ENCODE measurements around the gene MYADML2.
A peak's percentile ranks its signal among the peaks of the same experiment; 100 is the strongest.

The MYADML2 gene

GRCh38 chr17:81932333-81932983, 14.6 kb downstream of the MYADML2 start:
- Histone ChIP-seq H3K4me1 (ENCODE audit: insufficient read depth, low read length) (peaks cover 10% of the 10 kb centered on the region), H3K9me3 (ENCODE audit: low read length) (no peaks in the 10 kb centered on the region), H2AFZ (ENCODE audit: low read depth, low read length) (no peak overlapping the region), H3K36me3 (ENCODE audit: insufficient read depth, low read length) (peaks cover 3% of the 10 kb centered on the region), H3K27me3 (ENCODE audit: insufficient read depth, low read length) (no peaks in the 10 kb centered on the region), H3K4me3 (ENCODE audit: low read length) (no peak overlapping the region)

DNA sequence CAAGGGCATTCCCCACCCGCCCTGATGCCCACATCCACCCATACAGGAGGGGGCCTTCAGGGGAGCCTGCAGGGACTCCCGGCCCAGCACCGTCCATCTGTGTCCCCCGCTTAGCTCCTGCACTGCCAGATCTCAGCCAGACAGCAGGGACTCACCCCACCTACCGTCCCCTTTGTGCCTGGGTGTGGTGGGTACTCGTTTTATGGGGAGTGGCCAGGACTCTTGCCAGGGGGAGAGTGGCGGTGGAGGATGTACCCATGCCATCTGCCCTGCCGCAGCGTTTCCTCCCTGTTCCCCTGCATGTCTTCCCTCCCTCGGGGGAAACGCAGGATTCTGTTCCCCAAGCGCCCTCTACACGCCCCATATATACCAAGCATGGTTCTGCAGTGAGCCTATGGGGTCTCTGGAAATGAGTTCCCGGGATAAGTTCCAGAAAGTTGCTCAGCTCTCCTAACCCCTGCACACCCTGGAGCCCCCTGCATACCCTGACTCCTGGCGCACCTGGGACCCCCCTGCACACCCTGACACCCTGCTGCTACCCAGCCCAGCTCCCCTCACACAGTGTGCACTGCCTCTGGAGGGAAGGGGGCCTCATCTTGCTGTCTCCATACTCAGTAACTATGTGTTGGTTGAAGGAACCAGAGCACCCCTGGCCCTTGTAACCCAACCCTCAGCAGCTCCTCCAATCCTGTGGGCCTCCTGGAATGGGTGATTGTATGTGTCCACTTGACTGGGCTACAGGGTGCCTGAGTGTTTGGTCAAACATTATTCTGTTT, 15.3 kb downstream of the MYADML2 start:
- no peak overlapping the region for H2AFZ ChIP-seq (ENCODE audit: low read depth, low read length)
- H3K4me3 ChIP-seq (ENCODE audit: low read length) = no peak overlapping the region
- no peaks in the 10 kb centered on the region for H3K9me3 ChIP-seq (ENCODE audit: low read length)
- peaks cover 9% of the 10 kb centered on the region for H3K4me1 ChIP-seq (ENCODE audit: insufficient read depth, low read length)
- H3K36me3 ChIP-seq (ENCODE audit: insufficient read depth, low read length) = peaks cover 3% of the 10 kb centered on the region
- H3K27me3 ChIP-seq (ENCODE audit: insufficient read depth, low read length) = no peaks in the 10 kb centered on the region

- no peak overlapping the region for H3K4me3 ChIP-seq (ENCODE audit: low read length)
Observed at GRCh38 chr17:81931189-81931556, 15.9 kb downstream of the MYADML2 start.

DNA sequence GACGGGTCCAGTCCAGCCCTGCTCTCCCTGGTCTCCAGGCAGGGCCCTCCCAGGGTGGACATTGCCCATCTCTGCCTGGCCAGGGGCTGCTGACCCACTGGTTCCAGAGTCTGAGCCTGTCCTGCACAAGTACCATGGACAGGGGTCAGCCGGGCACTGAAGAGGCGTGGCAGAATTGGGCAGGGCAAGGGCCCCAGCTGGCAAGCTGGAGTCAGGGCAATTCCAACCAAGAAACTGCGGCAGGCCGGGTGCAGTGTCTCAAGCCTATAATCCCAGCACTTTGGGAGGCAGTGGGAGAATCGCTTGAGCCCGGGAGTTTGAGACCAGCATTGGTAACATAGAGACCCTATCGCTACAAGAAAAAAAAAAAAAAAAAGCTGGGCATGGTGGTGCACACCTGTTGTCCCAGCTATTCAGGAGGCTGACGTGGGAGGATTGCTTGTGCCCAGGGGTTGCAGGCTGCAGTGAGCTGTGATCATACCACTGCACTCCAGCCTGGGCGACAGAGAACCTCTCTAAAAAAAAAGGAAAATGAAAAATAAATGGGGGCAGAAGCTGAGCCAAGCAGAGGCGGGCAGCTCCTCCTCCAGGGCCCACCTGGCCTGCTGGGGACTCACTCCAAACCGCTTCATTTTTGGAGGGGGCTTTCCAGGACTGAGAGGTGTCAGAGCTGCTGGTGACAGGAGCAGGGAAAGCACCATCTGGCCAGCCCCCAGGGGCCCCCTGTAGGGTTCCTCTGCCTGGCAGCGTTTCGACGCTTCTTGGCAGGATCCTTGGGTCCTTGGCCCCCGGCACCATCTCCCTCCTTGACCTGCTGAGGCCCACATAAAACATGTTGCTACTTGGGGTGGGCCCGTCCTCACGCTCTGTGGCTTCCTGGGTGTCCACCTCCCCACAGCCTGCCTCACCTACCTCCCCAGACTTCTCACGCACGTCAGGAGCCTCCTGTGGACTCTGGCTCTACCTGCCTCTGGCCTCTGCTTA, 16.6 kb downstream of the MYADML2 start:
- no peaks in the 10 kb centered on the region for H3K27me3 ChIP-seq (ENCODE audit: insufficient read depth, low read length)
- peaks cover 3% of the 10 kb centered on the region for H3K36me3 ChIP-seq (ENCODE audit: insufficient read depth, low read length)
- H2AFZ ChIP-seq (ENCODE audit: low read depth, low read length) = no peak overlapping the region

More at GRCh38 chr17:81931189-81931556, 15.9 kb downstream of the MYADML2 start:
- Histone ChIP-seq H2AFZ (ENCODE audit: low read depth, low read length) (no peak overlapping the region), H3K27me3 (ENCODE audit: insufficient read depth, low read length) (no peaks in the 10 kb centered on the region), H3K9me3 (ENCODE audit: low read length) (no peaks in the 10 kb centered on the region), H3K36me3 (ENCODE audit: insufficient read depth, low read length) (peaks cover 3% of the 10 kb centered on the region), H3K4me1 (ENCODE audit: insufficient read depth, low read length) (peaks cover 8% of the 10 kb centered on the region)

DNA sequence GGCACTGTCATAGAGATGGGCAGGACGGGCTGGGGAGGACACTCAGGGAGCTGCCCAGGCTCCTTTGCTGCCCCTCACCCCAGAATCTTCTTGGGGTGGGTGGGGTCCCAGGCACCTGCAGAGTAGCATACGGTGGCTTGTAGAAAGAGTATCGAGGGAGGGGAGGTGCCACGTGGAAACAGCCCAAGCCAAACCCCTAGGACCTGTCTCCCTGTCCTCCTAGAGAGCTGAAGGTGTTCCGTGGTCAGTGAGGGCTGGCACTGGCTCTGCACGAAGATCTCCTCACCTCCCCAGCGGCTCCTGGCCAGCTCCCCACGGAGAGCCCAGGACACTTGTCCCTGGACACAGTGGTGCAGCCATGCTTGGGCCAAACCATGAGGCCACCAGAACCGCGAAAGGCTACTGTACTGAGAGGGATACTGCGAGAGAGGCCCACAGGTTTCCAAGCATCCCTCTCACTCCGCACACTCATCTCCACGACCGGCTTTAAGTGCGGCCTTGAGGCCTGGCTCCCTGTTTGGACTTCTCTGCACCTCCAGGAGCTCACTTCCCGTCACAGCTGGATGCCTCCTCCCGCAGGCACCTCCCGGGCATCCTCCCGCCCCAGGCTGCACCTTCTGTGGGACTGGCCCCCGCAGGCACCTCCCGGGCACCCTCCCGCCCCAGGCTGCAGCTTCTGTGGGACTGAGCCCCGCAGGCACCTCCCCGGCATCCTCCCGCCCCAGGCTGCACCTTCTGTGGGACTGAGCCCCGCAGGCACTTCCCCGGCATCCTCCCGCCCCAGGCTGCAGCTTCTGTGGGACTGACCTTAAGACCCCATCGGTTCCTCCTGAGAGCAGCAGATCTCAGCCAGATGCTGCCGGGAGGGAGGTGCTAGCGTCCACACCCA, 17.5 kb downstream of the MYADML2 start:
- Histone ChIP-seq H3K36me3 (ENCODE audit: insufficient read depth, low read length) (peaks cover 3% of the 10 kb centered on the region), H3K4me3 (ENCODE audit: low read length) (no peak overlapping the region), H3K9me3 (ENCODE audit: low read length) (no peaks in the 10 kb centered on the region), H3K27me3 (ENCODE audit: insufficient read depth, low read length) (no peaks in the 10 kb centered on the region), H3K4me1 (ENCODE audit: insufficient read depth, low read length) (peaks cover 20% of the 10 kb centered on the region), H2AFZ (ENCODE audit: low read depth, low read length) (no peak overlapping the region)

More for the DNA sequence above, 16.6 kb downstream of the MYADML2 start:
- Histone ChIP-seq H3K9me3 (ENCODE audit: low read length) (no peaks in the 10 kb centered on the region), H3K4me3 (ENCODE audit: low read length) (no peak overlapping the region), H3K4me1 (ENCODE audit: insufficient read depth, low read length) (peaks cover 12% of the 10 kb centered on the region)

- peak overlapping the region; percentile 71 for H3K4me3 ChIP-seq (ENCODE audit: low read length)
- peaks cover 3% of the 10 kb centered on the region for H3K36me3 ChIP-seq (ENCODE audit: insufficient read depth, low read length)
- H3K9me3 ChIP-seq (ENCODE audit: low read length) = no peaks in the 10 kb centered on the region
- peak overlapping the region; percentile 66 for H2AFZ ChIP-seq (ENCODE audit: low read depth, low read length)
- H3K27me3 ChIP-seq (ENCODE audit: insufficient read depth, low read length) = no peaks in the 10 kb centered on the region
- peaks cover 22% of the 10 kb centered on the region for H3K4me1 ChIP-seq (ENCODE audit: insufficient read depth, low read length)
Observed at GRCh38 chr17:81928544-81929252, 18.3 kb downstream of the MYADML2 start.

DNA sequence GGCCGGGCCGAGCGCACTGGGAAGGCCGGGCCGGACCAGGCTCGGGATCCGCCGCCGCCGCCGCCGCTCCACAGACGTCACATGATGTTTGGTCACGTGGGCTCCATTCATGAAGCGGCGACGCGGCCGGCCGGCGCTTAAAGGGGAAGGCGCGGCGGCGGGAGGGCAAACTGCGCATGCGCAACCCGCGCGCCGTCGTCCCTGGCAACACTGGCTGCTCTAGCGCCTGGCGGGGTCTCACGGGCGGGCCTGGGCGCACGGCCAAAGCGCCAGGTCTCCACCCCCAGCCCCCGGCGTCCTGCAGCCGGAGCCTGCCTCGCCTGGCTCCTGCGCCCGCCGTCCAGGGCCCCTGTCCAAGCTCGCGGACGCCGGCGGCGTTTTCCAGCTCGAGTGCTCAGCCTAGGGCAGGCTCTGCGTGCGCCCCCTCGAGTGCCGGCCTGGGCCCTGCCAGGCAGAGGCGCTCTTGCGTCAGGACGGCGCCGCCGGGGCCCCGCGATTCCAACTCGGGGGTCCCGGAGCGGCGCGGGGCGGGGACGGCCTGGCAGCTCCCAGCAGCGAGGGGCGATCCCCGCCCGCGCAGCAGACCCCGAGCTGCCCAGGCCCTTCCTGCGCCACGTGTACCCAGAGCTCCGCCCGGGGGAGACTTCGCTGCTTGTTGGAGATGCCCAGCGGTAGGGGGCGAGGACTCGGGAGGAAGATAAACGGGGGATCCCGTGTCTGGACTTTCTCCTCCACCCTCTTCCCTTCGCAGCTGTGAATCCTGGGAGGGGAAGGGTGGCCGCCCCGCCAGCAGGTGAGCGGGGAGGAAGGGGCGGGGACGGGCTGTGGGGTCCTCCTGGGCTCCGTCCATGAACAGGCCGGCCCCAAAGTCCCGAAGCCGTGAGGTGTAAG, 19.1 kb downstream of the MYADML2 start, which contains the start of gene MAFG:
TSS of gene MAFG (minus strand) at position 83 of the 891 bp plus-strand sequence. CDS start 4,550 bp downstream, outside the sequence.
- Histone ChIP-seq H3K4me1 (ENCODE audit: insufficient read depth, low read length) (peaks cover 22% of the 10 kb centered on the region), H3K9me3 (ENCODE audit: low read length) (no peaks in the 10 kb centered on the region), H3K4me3 (ENCODE audit: low read length) (peak within 1 kb of the TSS; percentile 71), H2AFZ (ENCODE audit: low read depth, low read length) (peak within 1 kb of the TSS; percentile 66), H3K36me3 (ENCODE audit: insufficient read depth, low read length) (peaks cover 1% of the 10 kb centered on the region), H3K27me3 (ENCODE audit: insufficient read depth, low read length) (no peaks in the 10 kb centered on the region)

DNA sequence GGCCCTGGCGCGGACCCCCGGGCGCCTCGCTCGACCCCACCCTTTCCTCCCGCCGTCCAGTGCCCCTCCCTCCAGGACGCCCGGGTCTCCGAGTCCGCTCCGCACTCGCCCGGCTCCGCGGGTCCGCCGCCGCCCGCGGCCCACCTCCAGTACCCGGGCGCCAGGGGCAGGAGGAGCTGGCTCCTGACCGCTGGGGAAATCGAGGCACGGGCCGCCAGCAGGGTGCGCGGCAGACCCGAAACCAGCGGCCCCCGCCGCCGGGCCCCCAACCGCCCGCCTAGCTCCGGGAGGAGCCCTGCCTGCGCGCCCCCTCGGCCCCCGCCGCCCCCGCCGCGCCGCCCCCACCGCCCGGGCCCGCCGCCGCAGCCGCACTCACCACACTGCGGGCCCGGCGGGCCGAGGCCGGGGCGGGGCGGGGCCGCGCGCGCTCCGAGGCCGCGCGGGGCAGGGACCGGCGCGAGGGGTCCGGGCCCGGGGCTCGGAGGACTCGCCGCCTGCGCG, 19.8 kb downstream of the MYADML2 start:
- Histone ChIP-seq H3K36me3 (ENCODE audit: insufficient read depth, low read length) (peaks cover 4% of the 10 kb centered on the region), H3K27me3 (ENCODE audit: insufficient read depth, low read length) (no peaks in the 10 kb centered on the region), H2AFZ (ENCODE audit: low read depth, low read length) (no peak overlapping the region), H3K9me3 (ENCODE audit: low read length) (no peaks in the 10 kb centered on the region), H3K4me3 (ENCODE audit: low read length) (peak overlapping the region; percentile 71), H3K4me1 (ENCODE audit: insufficient read depth, low read length) (peaks cover 22% of the 10 kb centered on the region)

DNA sequence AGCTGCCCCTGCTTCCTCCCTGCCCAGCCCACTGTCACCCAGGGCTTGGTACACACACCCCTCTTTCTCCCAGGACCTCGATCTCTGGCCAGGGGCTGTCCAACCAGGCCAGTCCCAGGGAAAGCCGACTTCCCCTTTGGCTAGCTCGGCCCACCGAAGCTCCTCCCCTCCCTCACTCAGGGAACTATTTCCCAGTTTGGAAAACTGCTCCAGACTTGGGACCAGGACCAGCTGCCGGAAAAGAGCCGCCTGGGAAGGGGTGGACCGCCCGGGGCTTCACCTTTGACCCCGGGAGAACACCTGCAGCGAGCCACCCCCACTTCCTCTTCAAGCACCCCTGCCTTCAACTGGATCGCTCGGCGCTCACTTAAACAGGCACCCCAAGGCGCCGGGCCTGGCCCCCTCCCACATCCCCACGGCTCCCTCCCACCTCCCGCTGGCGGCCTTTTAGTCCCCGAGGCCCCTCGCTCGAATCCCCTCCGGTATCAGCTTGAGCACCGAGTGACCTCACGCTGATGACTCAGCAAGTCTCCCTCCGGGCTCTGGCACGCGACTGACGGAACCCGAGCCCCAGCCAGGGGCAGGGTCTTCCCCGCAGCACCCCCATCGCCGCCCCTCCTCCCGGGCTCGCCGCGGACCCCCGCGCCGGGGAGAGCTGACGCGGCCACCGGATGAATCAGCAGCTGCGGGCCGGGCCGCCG, 20.4 kb downstream of the MYADML2 start:
- peaks cover 22% of the 10 kb centered on the region for H3K4me1 ChIP-seq (ENCODE audit: insufficient read depth, low read length)
- H3K36me3 ChIP-seq (ENCODE audit: insufficient read depth, low read length) = peaks cover 7% of the 10 kb centered on the region
- H3K9me3 ChIP-seq (ENCODE audit: low read length) = no peaks in the 10 kb centered on the region
- H3K4me3 ChIP-seq (ENCODE audit: low read length) = peak overlapping the region; percentile 71
- H2AFZ ChIP-seq (ENCODE audit: low read depth, low read length) = no peak overlapping the region
- no peaks in the 10 kb centered on the region for H3K27me3 ChIP-seq (ENCODE audit: insufficient read depth, low read length)

DNA sequence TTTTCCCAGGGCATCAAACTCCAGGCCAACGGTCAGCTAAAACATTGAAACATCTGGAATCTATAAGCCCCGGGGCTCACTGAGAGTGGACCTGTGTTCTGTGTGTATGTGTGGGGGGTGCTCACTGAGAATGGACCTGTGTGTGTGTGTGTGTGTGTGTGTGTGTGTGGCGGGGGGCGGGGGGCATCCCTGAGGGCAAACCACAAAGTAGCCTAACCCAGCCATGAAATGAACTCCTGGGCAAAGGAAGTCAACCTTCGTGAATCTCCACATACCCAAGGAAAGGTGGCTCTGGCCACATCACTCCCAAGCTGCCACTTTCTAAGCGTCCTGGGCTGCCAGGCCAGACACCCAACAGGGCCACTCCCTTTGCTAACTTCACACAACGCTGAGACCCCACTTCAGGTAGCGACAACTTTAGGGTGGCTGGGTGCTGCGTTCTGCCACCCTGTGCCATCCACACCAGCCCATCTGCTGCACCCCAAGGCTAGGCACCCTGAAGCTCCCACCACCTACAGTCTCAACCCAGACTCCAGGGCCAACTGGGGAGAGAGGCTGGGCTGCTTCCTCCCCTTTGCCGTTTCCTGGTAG, 21.1 kb downstream of the MYADML2 start:
- Histone ChIP-seq H3K4me3 (ENCODE audit: low read length) (peak overlapping the region; percentile 71), H3K36me3 (ENCODE audit: insufficient read depth, low read length) (peaks cover 11% of the 10 kb centered on the region), H3K9me3 (ENCODE audit: low read length) (no peaks in the 10 kb centered on the region)

More for the DNA sequence above, 21.1 kb downstream of the MYADML2 start:
- no peak overlapping the region for H2AFZ ChIP-seq (ENCODE audit: low read depth, low read length)
- no peaks in the 10 kb centered on the region for H3K27me3 ChIP-seq (ENCODE audit: insufficient read depth, low read length)
- peaks cover 22% of the 10 kb centered on the region for H3K4me1 ChIP-seq (ENCODE audit: insufficient read depth, low read length)

Measured in neuron (in vitro differentiated cells).